ENCODE measurements around the gene HAUS1. TPM values are rescaled to one million over a fixed set of nuclear protein-coding genes. Genes with fewer than 3 reads are reported as not detected.

The HAUS1 gene
- polyA plus RNA-seq, 1 experiment: 13.8 TPM

- TF ChIP-seq CTCF (IDR thresholded peaks at IDR 0.05; ENCODE audit: insufficient read depth, low read depth, low read length): no peak
- CTCF ChIA-PET: interaction anchor here (0.6 to 2.9 kb wide), 4 partner anchors 11 to 1342 kb away, joined by 3 to 15 read pairs (median 4); partner anchors contain the start of gene PSTPIP2
Measured at GRCh38 chr18:46061387-46061786, 42.8 kb upstream of the HAUS1 start.

GRCh38 chr18:46061796-46062195, 42.4 kb upstream of the HAUS1 start:
- CTCF ChIA-PET: interaction anchor here (0.6 to 2.9 kb wide), 4 partner anchors 11 to 1342 kb away, joined by 3 to 15 read pairs (median 4); partner anchors contain the start of gene PSTPIP2
- H3K27me3 ChIP-seq (ENCODE audit: control insufficient read depth, insufficient read depth, low read length): no peaks in the 10 kb centered on the region
- H3K36me3 ChIP-seq (ENCODE audit: control insufficient read depth, insufficient read depth, low read length): no peaks in the 10 kb centered on the region
- H3K4me3 ChIP-seq (ENCODE audit: low read depth, low read length): no peak overlapping the region
- POLR2A ChIA-PET: no interaction called here
- TF ChIP-seq CTCF (IDR thresholded peaks at IDR 0.05; ENCODE audit: insufficient read depth, low read depth, low read length): no peak
- no peak for DNase-seq (ENCODE audit: low read depth)

More at GRCh38 chr18:46061387-46061786, 42.8 kb upstream of the HAUS1 start:
- no peak overlapping the region for H3K4me3 ChIP-seq (ENCODE audit: low read depth, low read length)
- POLR2A ChIA-PET: no interaction called here
- H3K36me3 ChIP-seq (ENCODE audit: control insufficient read depth, insufficient read depth, low read length): no peaks in the 10 kb centered on the region
- no peaks in the 10 kb centered on the region for H3K27me3 ChIP-seq (ENCODE audit: control insufficient read depth, insufficient read depth, low read length)
- no peak for DNase-seq (ENCODE audit: low read depth)

- no peak for TF ChIP-seq CTCF (IDR thresholded peaks at IDR 0.05; ENCODE audit: insufficient read depth, low read depth, low read length)
- no peaks in the 10 kb centered on the region for H3K36me3 ChIP-seq (ENCODE audit: control insufficient read depth, insufficient read depth, low read length)
- no peaks in the 10 kb centered on the region for H3K27me3 ChIP-seq (ENCODE audit: control insufficient read depth, insufficient read depth, low read length)
- CTCF ChIA-PET: interaction anchor here (1.1 to 2.9 kb wide), 2 partner anchors 10 to 11 kb away, joined by 3 to 15 read pairs; partner anchors contain the start of gene PSTPIP2
- POLR2A ChIA-PET: no interaction called here
- no peak overlapping the region for H3K4me3 ChIP-seq (ENCODE audit: low read depth, low read length)
- DNase-seq (ENCODE audit: low read depth): no peak
Measured at GRCh38 chr18:46062781-46063180, 41.4 kb upstream of the HAUS1 start.

GRCh38 chr18:46067438-46068007, 36.7 kb upstream of the HAUS1 start:
- TF ChIP-seq CTCF (IDR thresholded peaks at IDR 0.05; ENCODE audit: insufficient read depth, low read depth, low read length): no peak
- no peak for DNase-seq (ENCODE audit: low read depth)
- no peaks in the 10 kb centered on the region for H3K27me3 ChIP-seq (ENCODE audit: control insufficient read depth, insufficient read depth, low read length)
- ChIA-PET CTCF (interaction anchor here (1.0 kb wide), 1 partner anchor 93 kb away, joined by 3 read pairs; no protein-coding TSS in a partner anchor), POLR2A (no interaction called here)
- no peaks in the 10 kb centered on the region for H3K36me3 ChIP-seq (ENCODE audit: control insufficient read depth, insufficient read depth, low read length)
- no peak overlapping the region for H3K4me3 ChIP-seq (ENCODE audit: low read depth, low read length)

- CTCF ChIA-PET: no interaction called here
- TF ChIP-seq CTCF (IDR thresholded peaks at IDR 0.05; ENCODE audit: insufficient read depth, low read depth, low read length): no peak
- Histone ChIP-seq H3K27me3 (ENCODE audit: control insufficient read depth, insufficient read depth, low read length) (no peaks in the 10 kb centered on the region), H3K36me3 (ENCODE audit: control insufficient read depth, insufficient read depth, low read length) (no peaks in the 10 kb centered on the region), H3K4me3 (ENCODE audit: low read depth, low read length) (no peak overlapping the region)
- DNase-seq (ENCODE audit: low read depth): no peak
- POLR2A ChIA-PET: no interaction called here
Measured at GRCh38 chr18:46068763-46069162, 35.4 kb upstream of the HAUS1 start.
